EL (cell line): Measurements from ENCODE around the gene KLK8.

ENCODE experiments used
- DNase-seq: peaks from one replicate; pipeline ENCODE4 v3.0.0-alpha.2; 2016

KLK8 gene, protein sequence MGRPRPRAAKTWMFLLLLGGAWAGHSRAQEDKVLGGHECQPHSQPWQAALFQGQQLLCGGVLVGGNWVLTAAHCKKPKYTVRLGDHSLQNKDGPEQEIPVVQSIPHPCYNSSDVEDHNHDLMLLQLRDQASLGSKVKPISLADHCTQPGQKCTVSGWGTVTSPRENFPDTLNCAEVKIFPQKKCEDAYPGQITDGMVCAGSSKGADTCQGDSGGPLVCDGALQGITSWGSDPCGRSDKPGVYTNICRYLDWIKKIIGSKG

DNA sequence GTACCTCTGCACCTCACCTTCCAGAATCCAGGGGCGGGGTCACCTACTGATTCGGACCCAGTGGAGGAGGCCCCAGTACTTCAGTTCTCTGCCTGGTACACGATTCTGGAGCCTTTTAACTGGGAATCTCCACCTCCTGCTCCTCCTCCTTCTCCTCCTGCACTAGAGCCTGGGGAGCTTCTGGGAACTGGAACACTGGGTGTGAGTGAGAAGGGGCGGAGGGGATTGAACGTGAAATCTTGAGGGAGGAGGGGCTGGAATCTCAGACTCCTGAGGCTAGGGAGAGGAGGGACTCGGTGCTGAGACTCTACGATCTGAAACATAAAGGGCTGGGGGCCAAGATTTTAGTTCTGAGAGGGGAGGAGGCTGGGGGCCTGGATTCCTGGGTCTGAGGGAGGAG lies at the start of gene KLK8:
Gene KLK8, minus strand, starts transcription at position 90 of the 400 bp plus-strand sequence. CDS start 437 bp downstream, outside the sequence.
- DNase-seq, result no peak

DNA sequence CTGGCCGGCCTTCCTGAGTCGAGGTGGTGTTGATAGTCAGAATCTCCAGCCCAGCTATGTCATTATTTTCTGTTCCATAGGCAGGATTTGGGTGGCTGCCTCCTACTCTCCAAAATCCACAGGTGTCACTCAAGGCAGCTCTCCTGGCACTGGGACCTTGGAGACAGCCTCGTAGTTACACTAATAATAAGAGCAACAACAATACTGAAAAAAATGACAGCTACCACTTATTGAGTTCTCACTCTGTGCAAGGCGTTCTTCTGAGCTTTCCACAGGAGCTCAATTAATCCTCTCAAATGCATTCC lies 45.6 kb upstream of the KLK8 start:
- no peak for DNase-seq

DNA sequence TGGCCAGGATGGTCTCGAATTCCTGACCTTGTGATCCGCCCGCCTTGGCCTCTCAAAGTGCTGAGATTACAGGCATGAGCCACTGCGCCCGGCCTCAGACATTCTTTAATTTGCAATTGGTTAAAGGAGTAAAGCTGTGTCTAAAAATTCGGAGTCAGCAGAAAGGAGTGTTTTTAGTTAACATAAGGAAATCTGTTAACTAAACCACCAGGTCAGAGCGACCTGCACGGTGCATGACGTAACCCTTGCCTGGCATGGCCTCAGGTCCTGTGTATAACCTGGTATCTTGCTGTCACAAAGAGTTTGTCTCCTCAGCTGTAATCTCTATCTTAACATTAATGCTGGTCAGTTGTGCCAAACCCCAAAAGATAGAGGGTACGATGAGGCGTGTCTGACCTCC lies 42.9 kb upstream of the KLK8 start:
- DNase-seq, result no peak

DNA sequence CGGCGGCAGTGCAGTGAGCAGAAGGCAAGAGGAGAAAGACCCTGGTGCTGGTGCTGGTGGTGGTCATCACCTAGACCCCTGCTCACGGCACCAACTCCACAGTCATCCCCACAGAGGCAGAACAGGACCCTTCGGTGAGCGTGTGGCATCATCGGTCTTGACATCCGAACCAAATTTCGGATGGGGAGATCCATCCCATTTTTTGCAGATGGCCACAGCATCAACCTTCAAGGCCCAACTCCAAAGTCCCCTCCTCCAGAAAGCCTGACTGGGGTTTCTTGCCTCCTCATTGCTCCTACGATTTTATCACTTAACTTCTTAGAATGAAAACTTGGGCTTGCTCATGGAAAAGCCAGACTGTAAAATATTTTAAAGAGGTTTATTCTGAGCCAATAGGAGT lies 42.1 kb upstream of the KLK8 start:
- DNase-seq, result no peak

DNA sequence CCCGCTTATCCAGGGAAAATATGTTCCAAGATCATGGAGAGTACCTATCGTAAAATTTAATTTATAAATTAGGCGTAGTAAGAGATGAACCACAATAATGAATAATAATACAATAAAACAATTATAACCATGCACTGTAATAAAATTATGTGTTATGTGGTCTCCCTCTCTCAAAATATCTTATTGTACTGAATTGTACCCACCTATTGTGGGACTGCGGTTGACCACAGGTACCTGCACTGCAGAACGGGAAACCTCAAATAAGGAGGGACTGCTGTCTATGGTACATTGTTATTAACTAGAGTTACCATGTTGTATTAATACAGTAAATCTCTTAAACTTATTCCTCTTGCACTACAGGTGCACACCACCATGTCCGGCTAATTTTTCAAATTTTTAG lies 38.7 kb upstream of the KLK8 start:
- no peak for DNase-seq

DNA sequence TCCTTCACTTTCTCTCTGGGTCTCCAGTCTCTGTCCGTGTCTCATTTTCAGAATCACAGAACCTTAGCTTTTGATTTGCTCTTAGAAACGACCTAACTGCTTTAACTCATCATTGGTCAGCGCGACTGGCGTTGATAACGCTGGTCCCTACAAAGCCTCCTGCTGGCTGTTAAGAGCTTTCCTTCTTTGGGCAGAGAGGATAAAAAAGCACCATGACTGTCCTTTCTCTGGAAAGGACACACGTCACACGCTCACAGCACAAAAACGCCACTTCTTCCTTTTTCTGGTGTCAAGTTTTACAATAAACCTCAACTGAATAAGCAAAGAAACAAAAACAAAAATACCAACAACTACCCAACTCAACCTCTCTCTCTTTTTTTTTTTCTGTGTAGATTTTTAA lies 35.1 kb upstream of the KLK8 start:
- no peak for DNase-seq

DNA sequence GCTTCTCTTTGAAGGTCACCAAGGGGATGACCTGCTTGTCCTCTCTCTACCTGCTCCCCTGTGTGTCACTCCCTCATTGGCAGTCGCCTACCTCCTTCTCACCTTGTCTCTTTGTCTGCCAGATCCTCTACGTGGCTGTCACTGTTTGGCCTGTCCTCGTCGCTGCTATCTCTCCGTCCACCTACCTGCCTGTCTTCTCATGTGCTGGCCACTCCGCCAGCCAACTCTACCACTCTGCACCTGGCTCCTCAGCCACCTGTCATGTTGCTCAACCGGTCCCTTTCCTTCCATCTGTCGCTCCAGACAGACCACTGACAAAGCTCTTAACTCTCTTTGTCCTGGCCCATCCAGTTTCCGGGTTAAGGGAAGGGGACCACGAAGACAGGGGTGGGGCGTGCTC lies 33.3 kb upstream of the KLK8 start, which contains the start of gene KLK12:
Gene KLK12, minus strand, starts transcription at position 299 of the 400 bp plus-strand sequence. CDS start 381 bp downstream, outside the sequence.
- no peak for DNase-seq

DNA sequence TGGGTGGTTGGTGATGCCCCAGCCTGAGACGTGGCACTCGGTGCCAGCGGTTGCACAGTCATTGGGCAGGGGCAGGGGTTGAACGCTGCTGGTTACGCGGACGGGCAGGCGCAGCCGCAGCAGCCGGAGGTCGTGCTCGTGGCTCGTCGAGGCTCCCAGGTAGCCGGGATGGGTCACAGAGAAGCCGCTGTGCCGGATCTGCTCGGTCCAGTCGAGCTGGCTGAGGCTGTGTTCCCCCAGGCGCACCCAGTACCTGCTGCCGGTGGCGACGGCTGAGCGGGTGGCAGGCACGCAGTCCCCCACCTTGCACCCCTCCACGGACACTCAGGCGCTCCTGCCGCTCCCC lies 30.4 kb upstream of the KLK8 start:
- no peak for DNase-seq

DNA sequence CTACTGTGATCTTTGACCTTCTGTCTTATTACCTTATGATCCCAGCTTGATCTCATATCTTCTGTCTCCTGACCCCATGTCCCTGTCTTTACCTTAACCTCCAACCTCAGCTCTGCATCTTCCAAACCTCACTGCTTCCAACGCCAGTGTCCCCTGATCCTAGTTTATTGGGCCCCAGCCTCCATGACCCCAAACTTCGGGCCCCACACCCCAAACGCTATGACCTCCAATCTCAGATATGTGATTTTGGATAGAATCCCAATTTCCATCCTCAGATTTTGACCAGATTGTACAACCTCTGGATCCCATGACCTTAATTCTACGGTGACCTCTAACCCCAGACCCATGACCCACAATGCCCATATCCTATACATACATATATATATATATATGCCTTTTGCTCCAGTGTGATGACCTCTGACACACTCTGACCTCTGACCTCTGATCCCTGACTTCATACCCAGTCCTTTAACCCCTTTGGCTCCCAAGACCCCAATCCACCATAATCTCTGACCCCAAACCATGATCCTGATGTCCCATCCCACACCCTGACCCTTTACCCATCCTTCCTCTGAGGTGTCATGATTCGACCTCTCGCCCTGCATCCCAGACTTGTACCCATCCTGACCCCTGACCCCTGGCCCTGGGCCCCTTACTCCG lies 29.9 kb upstream of the KLK8 start:
- no peak for DNase-seq

DNA sequence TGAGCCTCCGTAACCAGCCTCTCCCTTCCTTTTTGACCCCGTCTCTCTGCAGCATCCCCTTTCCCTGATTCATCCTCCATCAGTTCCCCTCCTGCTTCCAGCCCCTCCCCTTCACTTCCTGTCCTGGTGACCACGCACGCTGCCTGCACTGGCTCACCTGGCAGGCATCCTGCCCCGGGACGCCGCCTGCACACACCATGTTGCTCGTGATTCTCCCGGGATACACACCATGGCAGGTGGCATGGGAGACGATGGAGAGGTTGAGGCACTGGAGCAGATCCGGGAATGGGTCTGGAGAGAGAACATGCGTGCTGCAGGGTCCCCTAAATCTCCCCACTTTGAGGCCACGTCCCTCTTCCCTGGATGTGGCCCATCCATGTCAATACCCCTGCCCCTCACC lies 29.2 kb upstream of the KLK8 start:
- DNase-seq, result no peak

DNA sequence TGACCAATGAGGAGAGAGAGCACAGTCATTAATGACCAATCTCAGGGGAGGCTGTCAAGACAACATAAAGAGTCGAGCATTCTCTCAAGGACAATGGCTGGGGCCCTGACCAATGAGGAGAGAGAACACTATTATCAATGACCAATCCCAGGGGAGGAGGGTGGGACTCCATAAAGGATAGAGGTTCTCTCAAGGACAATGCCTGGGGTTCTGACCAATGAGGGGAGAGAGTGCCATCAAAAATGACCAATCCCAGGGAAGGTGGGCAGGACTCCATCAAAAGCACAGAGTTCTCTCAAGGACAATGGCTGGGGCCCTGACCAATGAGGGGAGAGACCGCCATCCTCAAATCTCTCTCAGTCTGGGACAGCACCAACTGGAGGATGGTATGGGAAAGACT lies 28.3 kb upstream of the KLK8 start:
- no peak for DNase-seq

DNA sequence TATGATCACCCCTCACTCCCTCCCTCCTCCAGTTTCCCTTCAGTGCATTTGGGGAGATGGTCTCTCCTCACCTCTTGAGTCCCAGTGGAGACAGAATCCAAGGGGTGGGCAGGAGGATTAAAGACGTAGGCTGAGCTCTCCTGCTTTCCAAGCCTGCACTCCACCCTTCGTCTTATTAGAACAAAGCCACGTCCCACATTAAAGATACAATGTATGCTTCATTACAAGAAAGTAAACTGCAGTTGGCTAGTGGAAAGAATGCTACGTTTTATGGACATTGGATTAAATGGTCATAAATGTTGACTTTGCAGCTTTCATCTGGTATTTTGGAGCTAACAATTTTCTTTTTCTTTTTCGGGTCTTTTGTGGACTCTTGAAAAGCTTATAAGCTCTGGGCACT lies 26.5 kb upstream of the KLK8 start:
- DNase-seq, result no peak

DNA sequence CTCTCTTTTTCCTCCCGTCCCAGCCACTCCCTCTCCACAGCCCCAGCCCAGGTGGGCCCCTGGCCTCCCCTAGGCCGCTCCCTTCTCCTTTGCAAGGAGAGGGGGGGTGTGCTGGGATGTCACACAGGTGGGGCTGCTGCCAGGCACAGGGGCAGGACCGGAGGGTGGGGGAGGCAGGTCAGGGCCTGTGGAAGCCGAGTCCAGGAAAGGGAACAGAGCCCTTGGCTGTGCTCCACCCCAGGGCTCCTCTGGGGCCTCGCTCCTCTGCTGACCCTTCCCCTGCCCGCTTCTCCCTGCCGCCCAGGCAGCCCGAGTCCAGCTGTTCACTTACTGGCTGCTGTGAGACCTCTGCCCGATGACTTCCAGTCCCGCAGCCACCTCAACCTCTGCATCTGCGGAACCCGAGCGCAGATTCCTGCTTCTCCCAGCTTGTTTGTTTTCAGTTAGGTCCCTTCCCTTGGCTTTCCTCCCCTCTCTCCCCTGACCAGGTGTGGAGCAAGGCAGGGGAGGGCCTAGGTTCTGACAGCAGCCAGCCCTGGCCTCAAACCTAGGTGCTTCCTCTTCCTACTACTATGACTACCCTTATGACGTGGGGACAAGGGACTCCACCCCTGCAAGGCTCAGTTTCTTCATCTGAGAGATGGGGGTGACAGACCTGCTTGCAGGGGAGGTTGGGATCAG lies 25.9 kb upstream of the KLK8 start:
- no peak for DNase-seq

DNA sequence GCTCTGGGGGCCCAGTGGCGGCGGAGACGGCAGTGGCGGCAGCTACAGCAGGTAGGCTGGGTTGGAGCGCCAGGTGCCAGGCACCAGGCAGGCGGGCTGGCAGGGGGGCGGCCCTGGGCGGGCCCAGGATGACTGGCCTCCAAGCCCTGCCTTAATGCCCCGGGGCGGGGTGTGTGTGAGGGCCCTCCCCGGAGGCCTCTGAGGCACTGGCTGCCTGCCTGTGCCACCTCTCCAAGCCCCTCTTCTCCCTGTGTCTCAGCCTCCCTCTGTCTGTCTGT lies 25.1 kb upstream of the KLK8 start, which contains the start of gene KLK11:
Gene KLK11, minus strand, starts transcription at position 63 of the 278 bp plus-strand sequence. CDS start 985 bp downstream, outside the sequence.
- DNase-seq, result no peak

DNA sequence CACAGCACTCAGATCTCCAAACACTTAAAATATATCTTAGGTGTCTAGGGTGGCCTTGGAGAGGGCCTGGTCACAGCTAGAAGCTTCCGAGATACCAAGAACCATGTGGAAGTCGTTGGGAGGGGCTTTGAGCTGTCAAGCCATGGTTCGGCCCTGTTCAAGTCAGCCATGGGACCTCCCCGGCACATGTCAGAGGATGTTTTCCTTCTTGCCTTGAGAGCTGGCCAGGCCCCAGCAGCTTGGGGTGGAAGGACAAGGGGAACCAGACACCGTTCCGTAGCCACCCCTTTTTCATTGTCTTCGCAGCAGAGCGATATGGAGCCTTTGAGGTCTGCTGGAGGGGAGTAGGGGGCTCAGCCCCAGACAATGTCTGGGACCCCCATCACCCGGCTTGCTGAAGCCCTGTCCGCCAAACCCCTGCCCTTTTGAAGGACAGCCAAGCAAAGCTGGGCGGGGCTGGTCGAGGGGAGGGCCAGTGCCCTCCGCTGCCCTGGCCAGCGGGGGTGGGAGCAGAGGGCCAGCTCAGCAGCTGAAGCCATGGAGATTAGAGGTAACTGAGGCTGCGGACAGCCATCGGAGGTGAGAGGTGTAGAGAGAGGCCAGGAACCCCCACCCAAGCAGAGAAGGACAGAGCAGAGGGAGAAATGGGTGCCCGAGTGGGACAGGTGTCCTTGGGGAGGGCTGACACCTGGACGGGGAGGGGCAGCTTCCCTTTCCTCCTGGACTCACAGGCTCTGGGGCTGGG lies 24.6 kb upstream of the KLK8 start:
- no peak for DNase-seq

DNA sequence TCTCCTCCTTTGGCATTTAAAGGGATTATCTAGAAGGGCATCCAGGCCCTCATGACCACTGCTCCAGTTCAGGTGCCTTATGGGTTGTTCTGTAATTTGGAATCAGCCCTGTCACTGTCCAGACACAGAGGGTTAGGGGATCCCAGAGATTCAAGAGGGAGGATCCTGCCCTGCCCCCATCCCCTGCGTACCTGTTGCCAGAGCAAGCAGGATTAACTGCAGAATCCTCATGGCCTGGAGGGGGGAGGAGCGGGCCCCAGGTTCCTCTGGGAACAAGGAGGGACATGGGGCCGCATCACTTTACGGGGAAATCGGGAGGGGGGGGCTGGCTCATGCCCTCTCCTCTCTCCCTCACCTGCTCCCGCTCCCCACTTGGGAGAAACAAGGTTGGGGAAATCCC lies 24.0 kb upstream of the KLK8 start:
- DNase-seq, result no peak

DNA sequence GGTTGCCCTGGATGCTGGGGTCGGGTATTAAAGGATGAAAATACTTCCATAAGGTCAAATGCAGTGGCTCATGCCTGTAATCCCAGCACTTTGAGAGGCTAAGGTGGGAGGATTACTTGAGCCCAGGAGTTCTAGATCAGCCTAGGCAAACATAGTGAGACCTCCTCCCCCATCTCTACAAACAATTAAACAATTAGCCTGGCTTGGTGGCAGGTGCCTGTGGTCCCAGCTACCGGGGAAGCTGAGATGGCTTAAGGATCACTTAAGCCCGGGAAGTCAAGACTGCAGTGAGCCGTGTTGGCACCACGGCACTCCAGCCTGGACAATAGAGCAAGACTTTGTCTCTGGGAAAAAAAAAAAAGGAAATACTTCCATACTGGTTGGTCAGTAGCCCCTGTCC lies 23.5 kb upstream of the KLK8 start:
- DNase-seq, result no peak

DNA sequence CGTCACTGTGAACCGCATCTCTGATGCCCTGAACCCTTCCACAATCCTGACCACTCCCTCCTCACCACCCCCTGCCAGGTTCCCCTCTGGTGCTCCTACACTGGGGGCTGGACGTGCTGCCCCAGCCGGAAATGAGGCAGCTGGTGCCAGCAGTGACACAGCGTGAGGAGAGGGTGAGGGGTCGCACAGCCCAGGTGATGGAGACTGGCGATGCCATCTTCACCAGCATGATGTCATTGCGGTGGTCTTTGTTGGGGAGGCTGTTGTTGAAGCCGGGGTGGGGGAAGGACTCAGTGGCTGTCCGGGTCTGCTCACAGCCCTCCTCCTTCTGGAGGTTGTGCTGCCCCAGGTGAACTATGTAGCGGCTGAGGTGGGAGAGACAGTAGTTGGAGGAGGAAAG lies 22.5 kb upstream of the KLK8 start:
- no peak for DNase-seq

DNA sequence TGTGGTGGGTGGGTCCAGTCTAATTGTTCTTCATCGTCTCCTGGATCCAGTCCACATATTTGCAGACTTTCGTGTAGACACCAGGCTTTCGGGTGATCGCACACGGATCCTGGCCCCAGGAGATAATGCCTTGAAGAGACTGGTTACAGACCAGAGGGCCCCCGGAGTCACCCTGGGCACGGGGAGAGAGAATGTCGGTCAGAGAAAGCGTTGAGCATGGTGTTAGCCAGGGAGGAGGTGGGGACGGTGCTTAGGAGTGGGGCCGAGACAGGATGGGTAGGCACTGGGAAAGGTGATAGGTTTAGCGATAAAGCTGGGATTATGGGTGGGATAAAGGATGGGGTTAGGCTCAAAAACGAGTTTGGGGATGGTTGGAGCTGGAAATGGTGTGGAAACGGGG lies 21.1 kb upstream of the KLK8 start:
- no peak for DNase-seq

DNA sequence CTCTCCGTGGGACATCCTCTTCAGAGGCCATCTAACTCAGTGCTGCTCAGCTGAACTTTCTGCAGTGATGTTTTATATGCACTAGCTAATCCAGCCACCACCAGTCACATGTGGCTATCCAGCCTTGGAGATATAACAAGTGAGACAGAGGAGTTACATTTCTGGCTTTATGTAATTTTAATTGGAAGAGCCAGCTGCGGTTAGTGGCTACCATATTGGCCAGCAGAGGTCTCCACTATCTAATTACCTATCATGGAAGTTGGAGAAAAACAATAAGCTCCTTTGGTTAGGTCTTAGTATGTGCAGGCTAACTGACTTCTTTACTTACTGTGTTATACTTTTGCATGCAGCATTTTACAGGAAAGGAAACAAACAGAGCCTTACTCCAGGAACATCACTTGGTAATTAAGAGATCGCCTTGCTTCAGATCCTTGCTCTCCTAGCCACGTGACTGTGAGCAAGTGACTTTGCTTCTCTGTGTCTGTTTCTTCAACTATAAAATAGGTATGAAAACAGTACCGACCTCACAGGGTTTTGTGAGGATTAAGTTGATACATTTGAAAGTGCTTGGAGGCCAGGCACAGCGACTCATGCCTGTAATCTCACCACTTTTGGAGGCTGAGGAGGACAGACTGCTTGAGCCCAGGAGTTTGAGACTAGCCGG lies 19.7 kb upstream of the KLK8 start:
- DNase-seq, result peak; percentile 46

DNA sequence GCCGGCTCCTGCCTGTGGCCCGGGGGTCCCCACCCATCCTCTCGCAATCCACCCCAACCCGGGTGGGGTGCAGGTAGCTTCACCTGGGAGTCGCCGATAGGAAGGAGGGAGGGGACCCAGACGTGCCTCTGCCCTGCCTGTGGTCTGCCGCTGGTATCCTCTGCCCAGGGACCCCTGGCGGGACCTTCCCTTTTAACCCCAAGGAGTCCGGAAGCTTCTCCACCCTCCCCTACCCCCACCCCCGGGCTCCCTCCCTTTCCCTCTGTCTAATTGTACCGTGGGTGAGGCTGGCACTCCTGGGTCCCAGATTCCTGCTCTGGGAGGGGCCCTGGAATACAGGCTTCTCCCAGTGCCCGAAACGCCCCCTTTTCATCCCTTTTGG lies 18.1 kb upstream of the KLK8 start, which contains the start of gene KLK10:
Gene KLK10, minus strand, starts transcription at position 166 of the 382 bp plus-strand sequence. CDS start 579 bp downstream, outside the sequence.
- DNase-seq, result no peak

DNA sequence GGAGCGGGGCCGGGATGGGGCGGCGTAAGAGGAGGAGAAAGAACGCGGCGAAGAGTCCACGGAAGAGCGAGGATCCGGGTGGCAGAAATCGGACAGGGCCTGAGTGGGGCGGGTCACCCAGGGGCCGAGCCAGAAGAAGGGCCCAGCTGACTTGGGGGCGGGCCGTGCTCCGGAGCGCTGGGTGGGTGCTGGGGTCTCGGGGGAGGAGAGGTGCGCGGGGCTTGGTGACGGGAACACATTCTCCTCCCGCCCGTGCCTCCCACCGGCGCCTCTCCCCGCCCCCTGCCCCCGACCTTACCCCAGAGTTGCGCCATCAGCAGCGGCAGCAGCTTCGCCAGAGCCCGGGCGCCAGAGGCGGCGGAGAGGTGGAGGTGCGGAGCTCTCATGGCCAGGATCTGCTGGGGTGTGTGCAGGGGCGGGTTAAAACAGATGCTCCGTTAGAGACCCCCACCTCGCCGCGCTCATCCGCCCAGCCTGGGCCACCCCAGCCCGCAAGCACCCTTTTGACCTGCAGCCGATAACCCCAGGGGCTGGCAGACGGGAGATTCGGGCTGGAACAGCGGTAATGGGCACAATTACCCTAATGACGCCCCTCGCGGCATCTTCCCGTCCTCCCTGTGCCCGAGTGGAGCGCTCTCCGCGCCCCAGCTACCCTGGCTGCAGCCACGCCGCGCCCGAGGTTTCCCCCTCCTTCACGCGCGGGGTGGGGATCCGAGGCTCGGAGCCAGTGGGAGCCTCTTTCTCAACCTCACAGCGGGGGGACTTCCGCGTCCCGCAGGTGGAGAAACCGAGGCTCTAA lies 17.5 kb upstream of the KLK8 start:
- no peak for DNase-seq
